A549 (cell line): ENCODE measurements around the gene PRSS50.

Experiments used
- HOXB13 ChIP-seq: fragments of 250-450 bp; sonication (Bioruptor Pico); IDR thresholded peaks from 2 replicates; pipeline ENCODE4 v1.5.0; 2020; ENCODE audit warnings: low read depth, mild to moderate bottlenecking, moderate library complexity
- MAFK ChIP-seq: fragments of 450-650 bp; IDR thresholded peaks from 2 replicates; pipeline ENCODE4 v1.6.1; 2014; ENCODE audit not compliant: partially characterized antibody
- NR3C1 ChIP-seq: fragments of >200 bp; sonication (Bioruptor Twin); formaldehyde crosslinking; IDR thresholded peaks from 3 replicates; pipeline ENCODE4 v1.6.1; 2017
- POLR2A ChIP-seq: IDR thresholded peaks from 2 replicates; pipeline ENCODE4 v1.6.1; 2012; ENCODE audit warnings: mild to moderate bottlenecking, low read length
- ZSCAN20 ChIP-seq: fragments of 250-450 bp; sonication (Bioruptor Pico); IDR thresholded peaks from 2 replicates; pipeline ENCODE4 v1.8.0; 2022; ENCODE audit warnings: mild to moderate bottlenecking, moderate library complexity
- TF ChIP-seq, protein P1 (sequence below): fragments of 450-650 bp; IDR thresholded peaks from 2 replicates; pipeline ENCODE4 v1.6.1; 2014; ENCODE audit warnings: antibody characterized with exemption
- TF ChIP-seq, protein P2 (sequence below): fragments of >200 bp; sonication (Bioruptor Twin); formaldehyde crosslinking; IDR thresholded peaks from 3 replicates; pipeline ENCODE4 v1.5.1; 2016

DNA sequence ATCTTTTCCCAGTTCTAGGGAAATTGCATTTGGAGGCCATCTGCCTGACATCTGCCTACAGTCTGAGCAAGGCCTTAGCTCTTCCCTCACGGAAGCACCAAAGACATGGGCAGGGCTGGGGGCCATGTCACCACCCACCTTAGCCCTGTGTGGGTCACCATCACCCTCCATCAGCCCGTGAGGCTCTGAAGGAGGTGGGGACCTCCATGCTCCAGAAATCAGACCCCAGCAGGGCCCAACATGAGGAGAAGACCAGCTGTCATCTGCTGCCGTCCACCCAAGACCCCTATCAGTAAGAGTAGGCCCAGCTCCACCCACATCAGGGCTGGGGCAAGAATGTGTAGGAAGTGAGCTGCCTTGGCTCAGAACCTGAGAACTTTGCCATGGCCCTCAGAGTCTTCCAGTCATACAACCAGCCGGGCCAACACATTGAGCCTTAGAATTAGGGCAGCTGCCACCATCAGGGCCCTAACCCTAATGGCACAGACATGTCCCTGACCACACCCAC, 14.6 kb downstream of the PRSS50 start:
- TF ChIP-seq POLR2A, result no peak
- TF ChIP-seq, protein P1, sequence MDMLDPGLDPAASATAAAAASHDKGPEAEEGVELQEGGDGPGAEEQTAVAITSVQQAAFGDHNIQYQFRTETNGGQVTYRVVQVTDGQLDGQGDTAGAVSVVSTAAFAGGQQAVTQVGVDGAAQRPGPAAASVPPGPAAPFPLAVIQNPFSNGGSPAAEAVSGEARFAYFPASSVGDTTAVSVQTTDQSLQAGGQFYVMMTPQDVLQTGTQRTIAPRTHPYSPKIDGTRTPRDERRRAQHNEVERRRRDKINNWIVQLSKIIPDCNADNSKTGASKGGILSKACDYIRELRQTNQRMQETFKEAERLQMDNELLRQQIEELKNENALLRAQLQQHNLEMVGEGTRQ, result no peak
- TF ChIP-seq NR3C1, result no peak
- TF ChIP-seq HOXB13 (CRISPR knock-in tag), result no peak
- no peak for TF ChIP-seq MAFK
- TF ChIP-seq ZSCAN20, result no peak
- TF ChIP-seq, protein P2, sequence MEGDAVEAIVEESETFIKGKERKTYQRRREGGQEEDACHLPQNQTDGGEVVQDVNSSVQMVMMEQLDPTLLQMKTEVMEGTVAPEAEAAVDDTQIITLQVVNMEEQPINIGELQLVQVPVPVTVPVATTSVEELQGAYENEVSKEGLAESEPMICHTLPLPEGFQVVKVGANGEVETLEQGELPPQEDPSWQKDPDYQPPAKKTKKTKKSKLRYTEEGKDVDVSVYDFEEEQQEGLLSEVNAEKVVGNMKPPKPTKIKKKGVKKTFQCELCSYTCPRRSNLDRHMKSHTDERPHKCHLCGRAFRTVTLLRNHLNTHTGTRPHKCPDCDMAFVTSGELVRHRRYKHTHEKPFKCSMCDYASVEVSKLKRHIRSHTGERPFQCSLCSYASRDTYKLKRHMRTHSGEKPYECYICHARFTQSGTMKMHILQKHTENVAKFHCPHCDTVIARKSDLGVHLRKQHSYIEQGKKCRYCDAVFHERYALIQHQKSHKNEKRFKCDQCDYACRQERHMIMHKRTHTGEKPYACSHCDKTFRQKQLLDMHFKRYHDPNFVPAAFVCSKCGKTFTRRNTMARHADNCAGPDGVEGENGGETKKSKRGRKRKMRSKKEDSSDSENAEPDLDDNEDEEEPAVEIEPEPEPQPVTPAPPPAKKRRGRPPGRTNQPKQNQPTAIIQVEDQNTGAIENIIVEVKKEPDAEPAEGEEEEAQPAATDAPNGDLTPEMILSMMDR, result no peak
